Mesothelial cell of epicardium (in vitro differentiated cells): ENCODE results near the gene MAN1A2. TPM values are rescaled to one million over a fixed set of nuclear protein-coding genes. Genes with fewer than 3 reads are reported as not detected.
A peak's percentile ranks its signal among the peaks of the same experiment; 100 is the strongest.

Source experiments
- DNase-seq, 2 experiments: peaks; one replicate each; pipeline ENCODE4 v3.0.0; 2021; ENCODE audit warnings: low spot score in 2 of 2; ENCODE audit not compliant: unreplicated experiment in 2 of 2
- H3K27ac Mint-ChIP-seq: 2 replicates; pipeline ENCODE4 v1.8.0; 2021; ENCODE audit warnings: mixed read lengths
- H3K27me3 Mint-ChIP-seq: 2 replicates; pipeline ENCODE4 v1.8.0; 2021; ENCODE audit warnings: low read depth, mixed read lengths
- H3K36me3 Mint-ChIP-seq: 2 replicates; pipeline ENCODE4 v1.8.0; 2021; ENCODE audit warnings: mixed read lengths
- H3K4me1 Mint-ChIP-seq: 2 replicates; pipeline ENCODE4 v1.8.0; 2021; ENCODE audit warnings: mixed read lengths
- H3K4me3 Mint-ChIP-seq: 2 replicates; pipeline ENCODE4 v1.8.0; 2021; ENCODE audit warnings: mild to moderate bottlenecking, moderate library complexity, mixed read lengths
- H3K9me3 Mint-ChIP-seq: 2 replicates; pipeline ENCODE4 v1.8.0; 2021; ENCODE audit warnings: mixed read lengths
- CTCF ChIP-seq: fragments of 200-600 bp; sonication (generic); IDR thresholded peaks from one replicate; pipeline ENCODE4 v1.5.0; 2021; ENCODE audit warnings: antibody characterized with exemption; ENCODE audit not compliant: unreplicated experiment
- total RNA-seq: library from RNA; stranded (reverse); gene quantifications from 3 replicates; pipeline ENCODE4 v1.2.1, GENCODE V29; 2021

The MAN1A2 gene
- total RNA-seq, 1 donor from 2014 or later, result 55.1 TPM

- H3K27ac Mint-ChIP-seq, result no peak overlapping the region
- no peak overlapping the region for H3K4me3 Mint-ChIP-seq
- H3K9me3 Mint-ChIP-seq, result no peaks in the 10 kb centered on the region
- H3K4me1 Mint-ChIP-seq, result peaks cover 10% of the 10 kb centered on the region
- peak in 1 of 2 experiments; percentile 20 for DNase-seq
- H3K27me3 Mint-ChIP-seq, result no peaks in the 10 kb centered on the region
- no peaks in the 10 kb centered on the region for H3K36me3 Mint-ChIP-seq
- no peak for TF ChIP-seq CTCF
Observed at GRCh38 chr1:117574161-117574835, 207.0 kb downstream of the MAN1A2 start.

GRCh38 chr1:117575586-117576225 is 208.5 kb downstream of the MAN1A2 start:
- TF ChIP-seq CTCF, result no peak
- H3K4me1 Mint-ChIP-seq, result peaks cover 4% of the 10 kb centered on the region
- no peak overlapping the region for H3K27ac Mint-ChIP-seq
- no peaks in the 10 kb centered on the region for H3K36me3 Mint-ChIP-seq
- H3K4me3 Mint-ChIP-seq, result no peak overlapping the region
- peak in 1 of 2 experiments; percentile 17 for DNase-seq
- H3K27me3 Mint-ChIP-seq, result no peaks in the 10 kb centered on the region
- H3K9me3 Mint-ChIP-seq, result no peaks in the 10 kb centered on the region

GRCh38 chr1:117576236-117576635 is 209.0 kb downstream of the MAN1A2 start:
- peak in 1 of 2 experiments; percentile 13 for DNase-seq
- no peak overlapping the region for H3K27ac Mint-ChIP-seq
- no peaks in the 10 kb centered on the region for H3K9me3 Mint-ChIP-seq
- peaks cover 2% of the 10 kb centered on the region for H3K4me1 Mint-ChIP-seq
- no peaks in the 10 kb centered on the region for H3K36me3 Mint-ChIP-seq
- H3K27me3 Mint-ChIP-seq, result no peaks in the 10 kb centered on the region
- no peak overlapping the region for H3K4me3 Mint-ChIP-seq
- no peak for TF ChIP-seq CTCF

- no peak for DNase-seq
- H3K27ac Mint-ChIP-seq, result no peak overlapping the region
- no peaks in the 10 kb centered on the region for H3K4me1 Mint-ChIP-seq
- no peaks in the 10 kb centered on the region for H3K27me3 Mint-ChIP-seq
- no peak overlapping the region for H3K4me3 Mint-ChIP-seq
- H3K9me3 Mint-ChIP-seq, result no peaks in the 10 kb centered on the region
- no peak for TF ChIP-seq CTCF
- H3K36me3 Mint-ChIP-seq, result no peaks in the 10 kb centered on the region
Observed at GRCh38 chr1:117577191-117577885, 210.1 kb downstream of the MAN1A2 start.

GRCh38 chr1:117578466-117578865 is 211.2 kb downstream of the MAN1A2 start:
- Mint-ChIP-seq H3K27me3 (no peaks in the 10 kb centered on the region), H3K4me1 (no peaks in the 10 kb centered on the region), H3K27ac (no peak overlapping the region), H3K9me3 (no peaks in the 10 kb centered on the region), H3K4me3 (no peak overlapping the region), H3K36me3 (no peaks in the 10 kb centered on the region)
- no peak for DNase-seq
- no peak for TF ChIP-seq CTCF

Other genes with a start within 250 kb of the MAN1A2 start
- 39.1 to 41.5 TPM (median 40.0 TPM) in 3 replicates for gene TRIM45, start 245.7 kb upstream of the MAN1A2 start, total RNA-seq
- gene VTCN1, start 156.5 kb upstream of the MAN1A2 start, total RNA-seq, result 27.6 to 28.3 TPM (median 27.9 TPM) in 3 replicates
- gene TENT5C, start 238.6 kb downstream of the MAN1A2 start, total RNA-seq, result 0.23 to 0.31 TPM (median 0.27 TPM) in 3 replicates